ENCODE data around the gene PHACTR3.

Gene PHACTR3

DNA sequence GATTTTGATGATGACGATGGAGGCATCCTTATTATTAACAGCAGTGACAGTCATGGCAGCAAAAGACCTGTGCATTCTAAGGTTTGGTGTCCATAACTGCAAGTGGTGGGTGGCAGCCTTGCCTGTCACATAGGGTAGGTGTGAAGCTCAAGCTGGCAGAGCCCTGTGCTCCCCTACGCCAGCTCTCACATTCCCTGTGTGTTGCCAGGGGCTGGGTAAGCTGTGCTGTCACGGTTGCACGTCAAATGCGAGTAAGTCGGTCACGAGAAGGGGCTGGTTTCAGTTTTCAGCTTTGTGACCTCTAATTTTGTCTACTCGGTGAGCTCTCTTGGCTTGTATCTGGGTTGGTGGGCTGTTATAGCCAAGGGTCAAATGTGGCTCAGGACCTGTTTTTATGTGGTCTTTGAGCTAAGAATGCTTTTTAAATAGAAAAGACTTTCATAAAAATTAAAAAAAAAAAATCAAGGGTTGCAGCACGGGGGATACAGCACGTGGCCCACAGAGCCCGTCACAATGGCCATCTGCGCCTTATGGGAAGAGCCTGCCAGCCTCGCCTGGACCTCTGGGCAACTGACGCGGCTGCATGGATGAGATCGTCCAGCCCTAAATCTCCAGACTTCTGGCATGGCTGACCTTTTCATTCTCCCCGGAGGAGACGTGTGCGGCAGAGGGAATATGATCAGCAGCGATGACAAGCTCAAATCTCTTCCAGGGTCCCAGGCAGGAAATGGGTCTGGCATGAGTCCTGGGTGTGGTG is 148.5 kb downstream of the PHACTR3 start:
- TF ChIP-seq CEBPB (IDR thresholded peaks at IDR 0.05) (no peak), FOXM1 (IDR thresholded peaks at IDR 0.05; ENCODE audit: borderline replicate concordance, low read depth) (no peak), YY1 (IDR thresholded peaks at IDR 0.05; ENCODE audit: low read depth) (no peak), TCF12 (IDR thresholded peaks at IDR 0.05; ENCODE audit: low read depth) (no peak), ZBTB7A (IDR thresholded peaks at IDR 0.05; ENCODE audit: low read depth) (no peak), NFIC (IDR thresholded peaks at IDR 0.05) (no peak), TAF1 (IDR thresholded peaks at IDR 0.05; ENCODE audit: low read depth) (no peak), EP300 (IDR thresholded peaks at IDR 0.05; ENCODE audit: borderline replicate concordance) (no peak), CREB1 (IDR thresholded peaks at IDR 0.05; ENCODE audit: low read depth) (no peak), RAD21 (IDR thresholded peaks at IDR 0.05; ENCODE audit: low read depth) (no peak), EGR1 (IDR thresholded peaks at IDR 0.05) (no peak), TEAD4 (IDR thresholded peaks at IDR 0.05) (no peak)
- TF ChIP-seq, protein P1, sequence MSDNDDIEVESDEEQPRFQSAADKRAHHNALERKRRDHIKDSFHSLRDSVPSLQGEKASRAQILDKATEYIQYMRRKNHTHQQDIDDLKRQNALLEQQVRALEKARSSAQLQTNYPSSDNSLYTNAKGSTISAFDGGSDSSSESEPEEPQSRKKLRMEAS (IDR thresholded peaks at IDR 0.05): no peak
- TF ChIP-seq, protein P2, sequence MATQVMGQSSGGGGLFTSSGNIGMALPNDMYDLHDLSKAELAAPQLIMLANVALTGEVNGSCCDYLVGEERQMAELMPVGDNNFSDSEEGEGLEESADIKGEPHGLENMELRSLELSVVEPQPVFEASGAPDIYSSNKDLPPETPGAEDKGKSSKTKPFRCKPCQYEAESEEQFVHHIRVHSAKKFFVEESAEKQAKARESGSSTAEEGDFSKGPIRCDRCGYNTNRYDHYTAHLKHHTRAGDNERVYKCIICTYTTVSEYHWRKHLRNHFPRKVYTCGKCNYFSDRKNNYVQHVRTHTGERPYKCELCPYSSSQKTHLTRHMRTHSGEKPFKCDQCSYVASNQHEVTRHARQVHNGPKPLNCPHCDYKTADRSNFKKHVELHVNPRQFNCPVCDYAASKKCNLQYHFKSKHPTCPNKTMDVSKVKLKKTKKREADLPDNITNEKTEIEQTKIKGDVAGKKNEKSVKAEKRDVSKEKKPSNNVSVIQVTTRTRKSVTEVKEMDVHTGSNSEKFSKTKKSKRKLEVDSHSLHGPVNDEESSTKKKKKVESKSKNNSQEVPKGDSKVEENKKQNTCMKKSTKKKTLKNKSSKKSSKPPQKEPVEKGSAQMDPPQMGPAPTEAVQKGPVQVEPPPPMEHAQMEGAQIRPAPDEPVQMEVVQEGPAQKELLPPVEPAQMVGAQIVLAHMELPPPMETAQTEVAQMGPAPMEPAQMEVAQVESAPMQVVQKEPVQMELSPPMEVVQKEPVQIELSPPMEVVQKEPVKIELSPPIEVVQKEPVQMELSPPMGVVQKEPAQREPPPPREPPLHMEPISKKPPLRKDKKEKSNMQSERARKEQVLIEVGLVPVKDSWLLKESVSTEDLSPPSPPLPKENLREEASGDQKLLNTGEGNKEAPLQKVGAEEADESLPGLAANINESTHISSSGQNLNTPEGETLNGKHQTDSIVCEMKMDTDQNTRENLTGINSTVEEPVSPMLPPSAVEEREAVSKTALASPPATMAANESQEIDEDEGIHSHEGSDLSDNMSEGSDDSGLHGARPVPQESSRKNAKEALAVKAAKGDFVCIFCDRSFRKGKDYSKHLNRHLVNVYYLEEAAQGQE (IDR thresholded peaks at IDR 0.05; ENCODE audit: low read depth): no peak
- TF ChIP-seq, protein P3, sequence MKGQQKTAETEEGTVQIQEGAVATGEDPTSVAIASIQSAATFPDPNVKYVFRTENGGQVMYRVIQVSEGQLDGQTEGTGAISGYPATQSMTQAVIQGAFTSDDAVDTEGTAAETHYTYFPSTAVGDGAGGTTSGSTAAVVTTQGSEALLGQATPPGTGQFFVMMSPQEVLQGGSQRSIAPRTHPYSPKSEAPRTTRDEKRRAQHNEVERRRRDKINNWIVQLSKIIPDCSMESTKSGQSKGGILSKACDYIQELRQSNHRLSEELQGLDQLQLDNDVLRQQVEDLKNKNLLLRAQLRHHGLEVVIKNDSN (IDR thresholded peaks at IDR 0.05): no peak

DNA sequence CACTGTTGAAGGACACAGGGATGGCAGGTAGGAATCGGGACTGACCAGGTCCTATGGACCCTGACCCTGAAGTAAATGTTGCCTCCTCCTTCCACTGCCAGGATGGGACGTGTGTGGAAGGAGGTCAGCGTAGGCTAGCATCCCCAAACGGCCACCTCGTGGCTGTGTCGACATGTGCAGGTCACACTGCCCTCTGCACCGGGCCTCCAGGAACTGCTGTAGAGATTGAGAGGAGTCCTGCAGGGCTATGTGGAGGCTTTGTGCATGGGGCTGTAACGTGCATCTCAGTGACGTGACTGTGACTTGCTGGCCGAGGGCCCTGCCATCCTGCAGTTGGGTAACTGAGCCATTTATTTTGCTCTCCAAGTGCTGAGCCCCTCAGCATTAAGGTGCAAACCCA is 149.5 kb downstream of the PHACTR3 start:
- TF ChIP-seq, protein P3 (IDR thresholded peaks at IDR 0.05): no peak
- no peak for TF ChIP-seq TCF12 (IDR thresholded peaks at IDR 0.05; ENCODE audit: low read depth)
- no peak for TF ChIP-seq YY1 (IDR thresholded peaks at IDR 0.05; ENCODE audit: low read depth)
- no peak for TF ChIP-seq ZBTB7A (IDR thresholded peaks at IDR 0.05; ENCODE audit: low read depth)
- TF ChIP-seq, protein P1 (IDR thresholded peaks at IDR 0.05): no peak
- no peak for TF ChIP-seq CREB1 (IDR thresholded peaks at IDR 0.05; ENCODE audit: low read depth)
- no peak for TF ChIP-seq NFIC (IDR thresholded peaks at IDR 0.05)
- TF ChIP-seq TEAD4 (IDR thresholded peaks at IDR 0.05): no peak
- TF ChIP-seq TAF1 (IDR thresholded peaks at IDR 0.05; ENCODE audit: low read depth): no peak
- TF ChIP-seq EGR1 (IDR thresholded peaks at IDR 0.05): no peak
- TF ChIP-seq, protein P2 (IDR thresholded peaks at IDR 0.05; ENCODE audit: low read depth): no peak
- TF ChIP-seq EP300 (IDR thresholded peaks at IDR 0.05; ENCODE audit: borderline replicate concordance): no peak
- TF ChIP-seq RAD21 (IDR thresholded peaks at IDR 0.05; ENCODE audit: low read depth): no peak
- TF ChIP-seq FOXM1 (IDR thresholded peaks at IDR 0.05; ENCODE audit: borderline replicate concordance, low read depth): no peak
- no peak for TF ChIP-seq CEBPB (IDR thresholded peaks at IDR 0.05)

DNA sequence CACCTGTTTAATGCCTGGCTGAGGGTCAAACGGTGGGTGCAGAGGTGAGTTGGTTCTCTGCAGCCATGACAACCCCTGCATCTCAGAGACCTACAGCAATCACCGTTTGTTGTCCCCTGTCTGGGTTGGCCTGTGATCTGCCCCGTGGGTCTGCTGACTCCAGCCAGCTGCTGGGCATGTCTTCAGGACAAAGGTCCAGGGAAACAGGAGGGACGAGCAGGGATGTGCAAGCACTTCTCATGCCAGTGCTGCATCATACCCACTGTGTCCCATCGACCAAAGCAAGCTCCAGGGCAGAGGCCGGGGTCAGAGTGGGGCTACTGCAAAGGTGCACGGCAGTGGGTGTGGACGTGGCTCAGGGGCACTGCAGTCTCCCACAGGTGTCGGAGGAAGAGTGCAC is 150.2 kb downstream of the PHACTR3 start:
- TF ChIP-seq, protein P2 (IDR thresholded peaks at IDR 0.05; ENCODE audit: low read depth): no peak
- no peak for TF ChIP-seq TAF1 (IDR thresholded peaks at IDR 0.05; ENCODE audit: low read depth)
- TF ChIP-seq, protein P1 (IDR thresholded peaks at IDR 0.05): no peak
- TF ChIP-seq CEBPB (IDR thresholded peaks at IDR 0.05): no peak
- TF ChIP-seq TCF12 (IDR thresholded peaks at IDR 0.05; ENCODE audit: low read depth): no peak
- TF ChIP-seq CREB1 (IDR thresholded peaks at IDR 0.05; ENCODE audit: low read depth): no peak
- TF ChIP-seq NFIC (IDR thresholded peaks at IDR 0.05): no peak
- no peak for TF ChIP-seq RAD21 (IDR thresholded peaks at IDR 0.05; ENCODE audit: low read depth)
- no peak for TF ChIP-seq ZBTB7A (IDR thresholded peaks at IDR 0.05; ENCODE audit: low read depth)
- TF ChIP-seq, protein P3 (IDR thresholded peaks at IDR 0.05): no peak

Measured in Ishikawa (cell line).